HG03520 (cell line): Measurements from ENCODE around the gene SPRR3.

Experiments used
- ATAC-seq: cut with Tn5 transposase; IDR thresholded peaks from one replicate; pipeline ENCODE4 v1.9.1; 2021; ENCODE audit warnings: mild to moderate bottlenecking, moderate library complexity; ENCODE audit not compliant: unreplicated experiment

Gene SPRR3

GRCh38 chr1:153001382-153001781, at the start of gene SPRR3:
SPRR3 (plus strand) TSS chr1:153001749; CDS start chr1:153003021, 1,272 bp downstream.
- ATAC-seq = no peak

DNA sequence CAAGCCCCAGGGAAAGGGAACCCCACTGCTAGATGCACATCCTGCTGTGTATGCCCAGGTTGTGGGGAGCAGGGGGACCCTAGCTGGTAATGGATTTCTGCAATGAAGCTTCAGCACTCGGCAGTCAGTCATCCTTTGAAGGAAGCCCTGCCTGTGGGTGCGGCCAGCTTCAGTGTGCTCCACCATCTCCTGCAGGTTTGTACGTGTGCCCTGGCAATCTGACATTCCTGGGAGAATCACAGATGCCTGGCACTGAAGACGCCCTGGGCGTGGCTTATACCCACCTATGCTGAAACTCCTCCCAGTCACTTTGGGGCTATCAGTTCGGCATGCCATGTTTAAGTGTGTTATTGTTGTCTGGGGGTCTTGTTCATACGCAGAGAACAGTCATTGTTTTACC, 47.8 kb upstream of the SPRR3 start:
- no peak for ATAC-seq

- no peak for ATAC-seq
Measured at GRCh38 chr1:152954436-152954835, 47.1 kb upstream of the SPRR3 start.

DNA sequence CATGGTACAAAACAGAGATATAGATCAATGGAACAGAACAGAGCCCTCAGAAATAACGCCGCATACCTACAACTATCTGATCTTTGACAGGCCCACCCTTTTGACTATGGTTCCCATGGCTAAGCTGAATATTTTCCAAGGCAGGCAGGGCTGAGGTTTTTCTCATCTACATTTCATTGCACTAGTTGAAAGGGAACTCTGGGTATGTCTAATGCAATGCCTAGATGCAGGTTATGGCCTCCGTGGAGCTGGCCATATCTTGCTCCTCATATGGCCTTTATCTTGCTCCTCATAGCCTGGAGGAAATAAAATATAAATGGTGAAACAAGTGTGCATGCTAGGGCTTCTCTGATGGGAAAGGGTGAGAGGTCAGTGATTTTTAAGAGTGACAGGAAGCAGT, 44.0 kb upstream of the SPRR3 start:
- no peak for ATAC-seq

GRCh38 chr1:152959273-152959672, 42.3 kb upstream of the SPRR3 start:
- no peak for ATAC-seq

GRCh38 chr1:152959801-152960451, 41.6 kb upstream of the SPRR3 start:
- no peak for ATAC-seq

- peak; percentile 50 for ATAC-seq
Measured at GRCh38 chr1:152960452-152961044, 41.0 kb upstream of the SPRR3 start.

- ATAC-seq = no peak
Measured at GRCh38 chr1:152961226-152961891, 40.2 kb upstream of the SPRR3 start.

- ATAC-seq = no peak
Measured at GRCh38 chr1:152962876-152963415, 38.6 kb upstream of the SPRR3 start.

DNA sequence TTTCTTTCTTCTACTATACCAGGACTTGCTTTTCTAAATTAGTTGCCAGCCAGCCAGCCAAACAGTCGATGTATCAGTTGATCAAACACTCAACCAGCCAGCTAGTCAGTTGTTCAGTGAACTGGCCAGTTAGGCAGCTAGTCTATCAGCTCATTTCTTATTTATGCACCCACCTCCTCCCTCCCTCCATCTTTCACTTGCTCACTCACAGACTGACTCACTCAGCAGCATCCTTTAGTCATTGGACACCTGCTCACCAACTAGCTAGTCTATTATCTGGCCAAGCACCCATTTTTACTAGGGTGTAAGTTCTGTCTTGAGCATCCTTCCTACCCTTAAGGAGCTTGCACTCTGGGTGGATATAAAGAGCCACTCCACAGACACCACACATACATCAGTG, 37.0 kb upstream of the SPRR3 start:
- ATAC-seq = no peak

DNA sequence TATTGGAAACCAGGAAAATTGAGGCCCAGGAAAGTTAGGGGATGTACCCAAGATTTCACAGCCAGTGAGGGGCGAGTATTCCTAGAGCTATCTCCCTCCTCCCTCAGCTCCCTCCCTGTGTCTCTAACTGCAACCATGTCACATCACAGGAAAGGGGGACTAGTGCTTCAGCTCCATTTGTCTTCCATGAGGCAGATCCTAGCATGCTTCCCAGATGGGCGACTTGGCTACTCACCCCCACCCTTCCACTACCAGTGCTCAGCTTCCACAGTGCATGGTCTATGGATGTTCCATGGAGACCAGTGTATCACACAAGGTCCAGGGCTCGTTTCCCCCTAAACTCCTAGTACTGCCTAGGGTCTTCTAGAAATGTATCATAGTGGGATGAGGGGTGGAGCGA, 35.7 kb upstream of the SPRR3 start:
- no peak for ATAC-seq

- no peak for ATAC-seq
Measured at GRCh38 chr1:152967201-152967600, 34.3 kb upstream of the SPRR3 start.

DNA sequence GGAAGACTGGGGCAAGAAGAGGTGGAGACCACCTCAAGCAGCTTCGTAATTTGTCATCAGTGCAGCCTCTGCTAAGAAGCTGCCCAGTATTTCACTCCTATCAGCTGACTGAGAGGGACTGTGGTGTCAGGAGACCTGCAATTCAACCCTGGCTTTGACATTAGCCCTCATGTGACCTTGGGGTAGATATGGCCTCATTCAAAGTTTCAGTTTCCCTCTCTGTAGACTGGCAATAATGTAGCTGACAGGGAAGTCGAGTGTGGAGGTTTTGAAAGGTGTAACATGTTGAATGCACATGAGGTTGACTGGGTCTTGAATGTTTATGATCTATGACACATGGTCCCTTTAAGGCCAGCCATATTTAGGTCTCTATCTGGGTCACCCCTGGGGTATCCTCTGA, 33.3 kb upstream of the SPRR3 start:
- peak; percentile 90 for ATAC-seq

DNA sequence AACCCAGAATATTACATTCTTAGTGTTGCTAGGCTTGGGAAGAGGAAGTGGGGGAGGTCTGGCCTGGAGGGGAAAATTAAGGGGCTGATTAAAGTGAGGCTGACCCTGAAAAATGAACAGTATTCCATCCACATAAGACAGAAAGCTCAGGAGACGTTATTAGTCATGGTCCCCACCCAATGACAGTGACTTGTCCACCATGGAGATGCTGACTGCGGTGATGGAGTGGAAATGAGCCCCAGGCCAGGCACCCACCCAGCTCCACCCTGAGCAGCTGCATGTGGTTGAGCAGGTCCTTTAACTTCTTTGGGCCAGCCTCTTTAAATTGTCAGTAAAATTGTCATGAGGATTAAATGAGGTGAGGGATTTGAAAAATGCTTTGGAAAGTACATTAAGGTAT, 32.5 kb upstream of the SPRR3 start:
- ATAC-seq = no peak

DNA sequence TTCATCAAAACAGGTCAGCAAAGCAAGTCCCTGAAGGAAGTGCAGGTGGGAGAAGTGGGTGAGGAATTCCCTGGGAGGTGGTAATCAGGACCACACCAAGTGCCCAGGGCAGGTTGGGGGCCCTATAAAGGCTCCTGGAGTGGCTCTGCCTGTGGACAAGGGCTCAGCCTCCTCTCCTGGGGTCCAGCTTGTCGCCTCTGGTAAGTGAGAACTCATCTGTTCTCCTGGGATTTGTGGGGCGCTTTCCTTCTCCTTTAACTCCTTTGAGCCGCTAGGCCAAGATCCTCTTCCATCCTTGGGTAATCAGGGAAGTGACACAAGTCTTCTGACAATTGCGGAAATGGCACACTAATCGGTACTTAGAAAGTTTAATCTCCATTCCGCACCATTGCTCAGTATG, 31.1 kb upstream of the SPRR3 start, which contains the start of gene SPRR4:
Gene SPRR4, plus strand, starts transcription at position 154 of the 400 bp plus-strand sequence. CDS start 1,243 bp downstream, outside the sequence.
- no peak for ATAC-seq

DNA sequence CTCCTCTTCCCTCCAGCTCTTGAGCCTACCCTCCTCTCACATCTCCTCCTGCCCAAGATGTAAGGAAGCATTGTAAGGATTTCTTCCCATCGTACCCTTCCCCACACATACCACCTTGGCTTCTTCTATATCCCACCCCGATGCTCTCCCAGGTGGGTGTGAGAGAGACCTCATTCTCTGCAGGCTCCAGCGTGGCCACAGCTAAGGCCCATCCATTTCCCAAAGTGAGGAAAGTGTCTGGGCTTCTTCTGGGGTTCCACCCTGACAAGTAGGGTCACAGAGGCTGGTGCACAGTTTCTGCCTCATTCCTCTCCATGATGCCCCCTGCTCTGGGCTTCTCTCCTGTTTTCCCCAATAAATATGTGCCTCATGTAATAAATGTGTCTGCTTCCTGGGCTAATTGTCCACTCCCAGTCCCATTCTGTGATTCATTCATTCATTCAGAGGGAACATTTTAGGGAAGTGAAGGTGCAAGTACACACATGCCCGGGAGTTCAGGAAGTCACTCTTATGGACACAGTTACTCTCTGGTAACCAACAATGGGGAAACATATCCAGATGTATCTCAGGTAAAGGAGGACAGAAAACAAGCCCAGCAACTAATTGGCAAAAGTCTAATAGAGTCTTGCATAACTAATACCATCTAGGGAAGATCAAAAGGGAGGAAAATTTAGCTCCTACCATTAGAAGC, 29.2 kb upstream of the SPRR3 start:
- no peak for ATAC-seq

DNA sequence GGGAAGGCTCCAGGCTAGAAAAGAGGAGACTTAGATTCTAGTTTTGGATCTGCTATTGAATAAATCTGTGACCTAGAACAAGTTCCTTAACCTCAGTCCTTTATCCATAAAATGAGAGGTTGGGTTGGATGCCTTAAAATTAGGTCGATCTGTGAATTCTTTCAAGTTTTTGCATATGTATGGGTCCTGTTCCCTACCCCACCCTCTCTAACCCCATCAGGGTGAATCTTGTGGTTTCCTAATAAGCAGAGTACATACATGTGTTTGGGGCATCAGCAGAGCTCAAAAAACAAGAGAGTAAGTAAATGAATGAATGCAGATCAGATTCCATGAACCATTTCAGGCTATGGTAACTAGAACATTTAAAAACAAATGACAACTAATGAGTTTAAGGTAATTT, 24.9 kb upstream of the SPRR3 start:
- no peak for ATAC-seq

- no peak for ATAC-seq
Measured at GRCh38 chr1:152977614-152978013, 23.9 kb upstream of the SPRR3 start.

DNA sequence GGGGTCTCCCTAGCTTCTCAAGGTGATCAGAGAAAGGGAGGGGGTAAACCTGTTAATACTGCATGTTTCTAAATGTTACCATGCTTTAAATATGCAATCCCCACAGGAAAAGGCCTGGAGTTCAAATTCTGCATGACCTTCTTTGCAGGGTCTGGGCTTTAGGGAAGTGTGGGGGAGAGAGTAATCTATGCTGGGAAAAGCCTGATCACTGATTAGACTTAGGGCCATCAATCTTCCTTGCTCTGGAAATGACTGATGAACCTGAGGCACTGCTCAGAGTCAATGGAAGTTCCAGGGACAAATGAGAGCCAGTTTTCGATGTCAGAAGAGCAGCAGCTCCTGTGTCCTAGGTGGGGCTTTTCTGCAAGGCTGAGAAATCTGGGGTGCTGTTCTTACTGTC, 20.9 kb upstream of the SPRR3 start:
- ATAC-seq = no peak

GRCh38 chr1:152981146-152981871, 20.2 kb upstream of the SPRR3 start:
- no peak for ATAC-seq

DNA sequence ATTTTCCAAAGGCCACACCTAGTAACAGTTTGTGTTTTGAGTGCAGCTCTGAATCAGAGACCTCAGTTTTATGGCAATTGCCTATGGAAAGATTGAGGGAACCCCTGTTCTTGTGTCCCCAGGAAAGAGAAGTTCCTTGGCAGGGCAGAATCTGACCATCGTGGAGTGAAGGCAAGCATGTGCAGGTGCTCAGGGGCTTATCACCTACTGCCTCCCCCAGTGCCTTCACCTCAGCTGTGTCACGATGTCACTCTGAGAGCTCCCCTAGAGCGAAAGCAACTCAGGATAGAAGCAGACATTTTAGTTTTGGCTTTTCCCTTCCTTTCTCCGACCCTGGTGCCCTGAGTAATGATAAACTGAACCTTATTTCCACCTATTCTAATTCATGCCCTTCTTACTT, 19.5 kb upstream of the SPRR3 start:
- no peak for ATAC-seq
